Hematopoietic multipotent progenitor cell treated with erythropoietin and hydrocortisone succinate and interleukin-3 and kit ligand, for 8 days (in vitro differentiated cells): ENCODE measurements around the gene MBOAT7.
"Not testable (repeated sequence)": the region's sequence is repeated elsewhere in the genome, so short reads cannot be mapped to it uniquely, and the experiment has no call there.

Source experiments
- DNase-seq: peaks from one replicate; pipeline ENCODE4 v3.0.0-alpha.2; 2015

Gene MBOAT7

GRCh38 chr19:54189145-54189734 lies at the start of gene MBOAT7:
TSS of gene MBOAT7 (minus strand) at chr19:54189580. CDS start at chr19:54188508, 1,072 bp downstream.
- DNase-seq: no peak

GRCh38 chr19:54233941-54234340 lies 44.6 kb upstream of the MBOAT7 start:
- no peak for DNase-seq

GRCh38 chr19:54231077-54231931 lies 41.9 kb upstream of the MBOAT7 start:
- DNase-seq: peak; percentile 87

- DNase-seq: no peak
These were observed 40.7 kb upstream of the MBOAT7 start for GRCh38 chr19:54230031-54230430.

GRCh38 chr19:54229146-54229545 lies 39.8 kb upstream of the MBOAT7 start:
- no peak for DNase-seq

- not testable (repeated sequence) for DNase-seq
These were observed 35.2 kb upstream of the MBOAT7 start for GRCh38 chr19:54224619-54225018.

- not testable (repeated sequence) for DNase-seq
These were observed 34.5 kb upstream of the MBOAT7 start for GRCh38 chr19:54223937-54224281.

- DNase-seq: not testable (repeated sequence)
These were observed 34.0 kb upstream of the MBOAT7 start for GRCh38 chr19:54223277-54223936.

- DNase-seq: not testable (repeated sequence)
These were observed 33.3 kb upstream of the MBOAT7 start, which contains the start of gene LILRB3 for GRCh38 chr19:54222474-54223276. TSS of gene LILRB3 (minus strand) at chr19:54223007. CDS start at chr19:54222976, 31 bp downstream.

- not testable (repeated sequence) for DNase-seq
These were observed 32.6 kb upstream of the MBOAT7 start for GRCh38 chr19:54221947-54222346.

GRCh38 chr19:54219702-54220101 lies 30.3 kb upstream of the MBOAT7 start:
- not testable (repeated sequence) for DNase-seq

- no peak for DNase-seq
These were observed 29.7 kb upstream of the MBOAT7 start for GRCh38 chr19:54218960-54219661.

GRCh38 chr19:54218259-54218658 lies 28.9 kb upstream of the MBOAT7 start:
- no peak for DNase-seq

- not testable (repeated sequence) for DNase-seq
These were observed 28.3 kb upstream of the MBOAT7 start for GRCh38 chr19:54217517-54218247.

- DNase-seq: no peak
These were observed 27.5 kb upstream of the MBOAT7 start for GRCh38 chr19:54216869-54217268.

- not testable (repeated sequence) for DNase-seq
These were observed 25.4 kb upstream of the MBOAT7 start for GRCh38 chr19:54214734-54215133.

GRCh38 chr19:54214217-54214616 lies 24.8 kb upstream of the MBOAT7 start:
- DNase-seq: not testable (repeated sequence)

- DNase-seq: no peak
These were observed 21.9 kb upstream of the MBOAT7 start for GRCh38 chr19:54211235-54211634.

- peak; percentile 99 for DNase-seq
These were observed 20.6 kb upstream of the MBOAT7 start for GRCh38 chr19:54209811-54210494.

- DNase-seq: no peak
These were observed 19.9 kb upstream of the MBOAT7 start for GRCh38 chr19:54209058-54209810.
